Measurements from ENCODE around the gene SMTN.

Gene SMTN

GRCh38 chr22:31082606-31083376 is 1.7 kb downstream of the SMTN start:
- peak; percentile 33 for TF ChIP-seq CTCF (IDR thresholded peaks at IDR 0.05; ENCODE audit: borderline replicate concordance, control extremely low read depth, extremely low read depth, insufficient read depth, missing control alignments)
- in situ Hi-C loops (cut with MboI; ENCODE audit: low sequenced_read_pairs, unreplicated experiment): no loop called here
- no peak for DNase-seq (ENCODE audit: low spot score)

GRCh38 chr22:31083377-31083768 is 2.3 kb downstream of the SMTN start:
- in situ Hi-C loops (cut with MboI; ENCODE audit: low sequenced_read_pairs, unreplicated experiment): no loop called here
- TF ChIP-seq CTCF (IDR thresholded peaks at IDR 0.05; ENCODE audit: borderline replicate concordance, control extremely low read depth, extremely low read depth, insufficient read depth, missing control alignments): no peak
- DNase-seq (ENCODE audit: low spot score): no peak

- no peak for TF ChIP-seq CTCF (IDR thresholded peaks at IDR 0.05; ENCODE audit: borderline replicate concordance, control extremely low read depth, extremely low read depth, insufficient read depth, missing control alignments)
- DNase-seq (ENCODE audit: low spot score): no peak
- in situ Hi-C loops (cut with MboI; ENCODE audit: low sequenced_read_pairs, unreplicated experiment): no loop called here
These were observed 3.0 kb downstream of the SMTN start for GRCh38 chr22:31083923-31084810.

DNA sequence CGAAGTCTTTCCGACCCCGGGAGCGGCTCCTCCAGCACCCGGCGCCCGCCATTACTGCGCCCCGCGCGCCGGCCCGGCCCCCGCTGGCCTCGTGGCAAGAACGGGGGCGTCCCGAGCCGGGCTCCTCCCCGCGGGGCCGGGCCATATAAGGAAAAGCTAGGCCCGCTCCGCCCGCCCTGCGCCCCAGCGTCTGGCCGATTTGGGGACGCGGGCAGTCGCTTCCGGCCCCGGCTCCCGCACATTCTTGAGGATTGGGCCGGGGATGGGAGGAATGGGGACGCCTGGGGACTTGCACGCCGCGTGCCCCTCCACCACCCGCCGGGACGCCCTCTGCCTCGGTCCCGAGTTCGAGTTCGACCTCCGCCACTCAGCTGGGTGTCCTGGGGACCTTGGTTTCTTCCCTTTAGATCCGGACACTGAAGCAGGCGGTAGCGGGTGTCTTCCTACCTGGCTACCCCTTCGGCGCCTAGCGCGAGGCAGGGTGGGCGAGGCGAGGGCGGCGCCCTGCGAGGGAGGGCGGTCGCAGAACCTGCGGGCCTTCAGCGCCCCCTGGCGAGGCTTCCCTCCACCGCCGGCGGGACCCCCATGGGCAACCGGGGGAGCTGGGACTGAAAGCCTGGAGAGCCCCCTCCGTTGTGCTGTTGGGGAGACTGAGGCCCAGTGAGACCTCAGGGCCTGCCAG is 3.8 kb downstream of the SMTN start:
- DNase-seq (ENCODE audit: low spot score): peak; percentile 97
- in situ Hi-C loops (cut with MboI; ENCODE audit: low sequenced_read_pairs, unreplicated experiment): no loop called here
- peak; percentile 90 for TF ChIP-seq CTCF (IDR thresholded peaks at IDR 0.05; ENCODE audit: borderline replicate concordance, control extremely low read depth, extremely low read depth, insufficient read depth, missing control alignments)

- TF ChIP-seq CTCF (IDR thresholded peaks at IDR 0.05; ENCODE audit: borderline replicate concordance, control extremely low read depth, extremely low read depth, insufficient read depth, missing control alignments): no peak
- no peak for DNase-seq (ENCODE audit: low spot score)
- in situ Hi-C loops (cut with MboI; ENCODE audit: low sequenced_read_pairs, unreplicated experiment): no loop called here
These were observed 4.3 kb downstream of the SMTN start for GRCh38 chr22:31085493-31085824.

DNA sequence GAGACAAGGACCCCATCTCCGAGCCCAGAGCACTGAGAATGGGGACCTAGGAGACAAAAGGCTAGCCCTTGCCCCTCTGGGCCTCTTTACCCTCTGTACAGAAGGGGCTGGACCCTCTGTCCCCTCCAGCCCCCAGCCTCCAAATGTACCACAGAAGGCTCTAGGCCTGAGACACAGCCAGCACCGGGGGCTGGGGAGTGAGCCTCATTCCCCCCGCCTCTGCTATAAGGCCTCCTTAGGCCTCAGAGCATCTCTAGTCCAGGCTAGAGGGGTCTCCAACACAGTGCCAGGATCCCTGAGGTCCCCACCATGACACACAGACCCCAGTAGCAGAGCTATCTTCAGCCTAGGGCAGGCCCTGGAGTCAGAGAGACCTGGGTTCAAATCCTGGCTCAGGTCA is 4.8 kb downstream of the SMTN start:
- DNase-seq (ENCODE audit: low spot score): no peak
- no peak for TF ChIP-seq CTCF (IDR thresholded peaks at IDR 0.05; ENCODE audit: borderline replicate concordance, control extremely low read depth, extremely low read depth, insufficient read depth, missing control alignments)
- in situ Hi-C loops (cut with MboI; ENCODE audit: low sequenced_read_pairs, unreplicated experiment): no loop called here

Measured in GM13976 (cell line).